ENCODE results near the gene VWA5B1. TPM values are rescaled to one million over a fixed set of nuclear protein-coding genes. Genes with fewer than 3 reads are reported as not detected.

Gene VWA5B1
- total RNA-seq, 1 donor from 2014 or later: not detected

- no peak for TF ChIP-seq CTCF (conservative IDR thresholded peaks at IDR 0.05; ENCODE audit: low read depth, low read length)
- no peak overlapping the region for H3K4me3 ChIP-seq (ENCODE audit: low read depth, low read length)
- DNase-seq (ENCODE audit: low read depth): no peak
Measured at GRCh38 chr1:20327467-20327866, 36.8 kb downstream of the VWA5B1 start.

GRCh38 chr1:20328201-20328600, 37.5 kb downstream of the VWA5B1 start:
- no peak for DNase-seq (ENCODE audit: low read depth)
- no peak overlapping the region for H3K4me3 ChIP-seq (ENCODE audit: low read depth, low read length)
- no peak for TF ChIP-seq CTCF (conservative IDR thresholded peaks at IDR 0.05; ENCODE audit: low read depth, low read length)

GRCh38 chr1:20329793-20330542, 39.3 kb downstream of the VWA5B1 start:
- DNase-seq (ENCODE audit: low read depth): no peak
- peak; percentile 47 for TF ChIP-seq CTCF (conservative IDR thresholded peaks at IDR 0.05; ENCODE audit: low read depth, low read length)
- no peak overlapping the region for H3K4me3 ChIP-seq (ENCODE audit: low read depth, low read length)

- TF ChIP-seq CTCF (conservative IDR thresholded peaks at IDR 0.05; ENCODE audit: low read depth, low read length): no peak
- no peak for DNase-seq (ENCODE audit: low read depth)
- H3K4me3 ChIP-seq (ENCODE audit: low read depth, low read length): no peak overlapping the region
Measured at GRCh38 chr1:20334103-20334502, 43.4 kb downstream of the VWA5B1 start.

- TF ChIP-seq CTCF (conservative IDR thresholded peaks at IDR 0.05; ENCODE audit: low read depth, low read length): no peak
- H3K4me3 ChIP-seq (ENCODE audit: low read depth, low read length): no peak overlapping the region
- DNase-seq (ENCODE audit: low read depth): no peak
Measured at GRCh38 chr1:20336105-20336605, 45.5 kb downstream of the VWA5B1 start.

GRCh38 chr1:20337581-20337980, 46.9 kb downstream of the VWA5B1 start:
- no peak for DNase-seq (ENCODE audit: low read depth)
- no peak for TF ChIP-seq CTCF (conservative IDR thresholded peaks at IDR 0.05; ENCODE audit: low read depth, low read length)
- no peak overlapping the region for H3K4me3 ChIP-seq (ENCODE audit: low read depth, low read length)

All from epithelial cell of proximal tubule (primary cell).